Natural killer cell (primary cell): Measurements from ENCODE around the gene LAMA1. TPM values are rescaled to one million over a fixed set of nuclear protein-coding genes. Genes with fewer than 3 reads are reported as not detected.

Experiments used
- ATAC-seq, 3 donors: fragments of 150-1000 bp in 2 of 3; fragments of 200-7000 bp in 1 of 3; cut with Tn5 transposase; 1 replicate in 1 of 3; 2 replicates in 2 of 3; pipeline ENCODE4 v1.10.0; 2021; ENCODE audit warnings: mild to moderate bottlenecking in 2 of 3, moderate library complexity in 2 of 3
- DNase-seq, 2 donors: peaks; one replicate each; pipeline versions ENCODE4 v3.0.0 to v3.0.0-alpha.2; 2013 to 2021; ENCODE audit warnings: mixed read lengths in 1 of 2
- H3K27ac ChIP-seq: one replicate; pipeline ENCODE4 v1.5.1; 2013; ENCODE audit warnings: mild to moderate bottlenecking, low read length
- H3K27me3 ChIP-seq: one replicate; pipeline ENCODE4 v1.6.1; 2013; ENCODE audit warnings: low read length; ENCODE audit not compliant: control insufficient read depth, insufficient read depth
- H3K36me3 ChIP-seq: one replicate; pipeline ENCODE4 v1.6.1; 2013; ENCODE audit warnings: low read length; ENCODE audit not compliant: control insufficient read depth, insufficient read depth
- H3K4me1 ChIP-seq: one replicate; pipeline ENCODE4 v1.6.1; 2013; ENCODE audit warnings: low read length; ENCODE audit not compliant: control insufficient read depth, insufficient read depth
- H3K4me3 ChIP-seq: one replicate; pipeline ENCODE4 v1.5.1; 2013; ENCODE audit warnings: low read length
- H3K9me3 ChIP-seq: one replicate; pipeline ENCODE4 v1.6.1; 2013; ENCODE audit warnings: low read length; ENCODE audit not compliant: control insufficient read depth, insufficient read depth
- H3K27ac Mint-ChIP-seq, 2 donors: one replicate each; pipeline ENCODE4 v1.8.0; 2022; ENCODE audit warnings: mild to moderate bottlenecking in 2 of 2, mixed read lengths in 2 of 2, moderate library complexity in 1 of 2
- H3K27me3 Mint-ChIP-seq, 2 donors: one replicate each; pipeline ENCODE4 v1.8.0; 2022; ENCODE audit warnings: low read depth in 2 of 2, mixed read lengths in 2 of 2
- H3K36me3 Mint-ChIP-seq: one replicate; pipeline ENCODE4 v1.8.0; 2022; ENCODE audit warnings: mixed read lengths
- H3K4me1 Mint-ChIP-seq, 2 donors: one replicate each; pipeline ENCODE4 v1.8.0; 2022; ENCODE audit warnings: mixed read lengths in 2 of 2
- H3K4me3 Mint-ChIP-seq: one replicate; pipeline ENCODE4 v1.8.0; 2022; ENCODE audit warnings: mild to moderate bottlenecking, moderate library complexity, mixed read lengths
- H3K9me3 Mint-ChIP-seq, 2 donors: one replicate each; pipeline ENCODE4 v1.8.0; 2022; ENCODE audit warnings: mixed read lengths in 2 of 2
- CTCF ChIP-seq: fragments of 200-600 bp; IDR thresholded peaks from one replicate; pipeline ENCODE4 v1.8.0; 2022; ENCODE audit warnings: antibody characterized with exemption
- WGBS: methylation state at CpG from one replicate; pipeline ENCODE4 v1.1.7; 2013; ENCODE audit warnings: missing lambda C conversion rate; ENCODE audit not compliant: insufficient coverage; 5-methylcytosine and 5-hydroxymethylcytosine counted together
- intact Hi-C: fragments of 100-400 bp; cut with micrococcal nuclease; formaldehyde crosslinking; loops from one replicate; pipeline ENCODE4 v1.14.2; 2022
- total RNA-seq, 4 donors: library from RNA; stranded (reverse); fragments of 120-200 nt in 1 of 4; gene quantifications; one replicate each; pipeline versions ENCODE4 v1.2.3 to v1.2.4, GENCODE V29; 2013 to 2022

LAMA1 gene
- total RNA-seq, 3 donors from 2014 or later (not counting 1 experiment from before 2014, with no cell fraction given) = not detected

GRCh38 chr18:7070466-7070865, 47.1 kb downstream of the LAMA1 start:
- Histone ChIP-seq H3K4me3 (no peak overlapping the region), H3K27ac (no peak overlapping the region), H3K4me1 (no peaks in the 10 kb centered on the region), H3K27me3 (no peaks in the 10 kb centered on the region), H3K36me3 (no peaks in the 10 kb centered on the region), H3K9me3 (no peaks in the 10 kb centered on the region)
- Mint-ChIP-seq H3K4me1 (no peaks in the 10 kb centered on the region), H3K9me3 (peaks cover 0 to 2% of the 10 kb centered on the region in 2 donors), H3K36me3 (no peaks in the 10 kb centered on the region), H3K4me3 (no peak overlapping the region), H3K27me3 (no peaks in the 10 kb centered on the region), H3K27ac (no peak overlapping the region)
- intact Hi-C loops = no loop called here
- TF ChIP-seq CTCF = no peak
- WGBS = no CpG with 5 or more reads among the region's 2 CpGs
- no peak for DNase-seq
- no peak for ATAC-seq

- Histone ChIP-seq H3K4me3 (no peak overlapping the region), H3K4me1 (no peaks in the 10 kb centered on the region), H3K36me3 (no peaks in the 10 kb centered on the region), H3K27me3 (no peaks in the 10 kb centered on the region), H3K27ac (no peak overlapping the region), H3K9me3 (no peaks in the 10 kb centered on the region)
- no peak overlapping the region for H3K4me3 Mint-ChIP-seq
- H3K27ac Mint-ChIP-seq = no peak overlapping the region
- no peak for DNase-seq
- no peaks in the 10 kb centered on the region for H3K27me3 Mint-ChIP-seq
- H3K4me1 Mint-ChIP-seq = no peaks in the 10 kb centered on the region
- TF ChIP-seq CTCF = no peak
- 87% methylated on average over 8 of the region's 9 CpGs for WGBS
- intact Hi-C loops = no loop called here
- ATAC-seq = no peak
- H3K36me3 Mint-ChIP-seq = no peaks in the 10 kb centered on the region
- H3K9me3 Mint-ChIP-seq = peaks cover 0 to 2% of the 10 kb centered on the region in 2 donors
These were observed 48.6 kb downstream of the LAMA1 start for GRCh38 chr18:7068871-7069590.

GRCh38 chr18:7066965-7067555, 50.5 kb downstream of the LAMA1 start:
- TF ChIP-seq CTCF = no peak
- intact Hi-C loops = no loop called here

More at GRCh38 chr18:7066965-7067555, 50.5 kb downstream of the LAMA1 start:
- H3K36me3 ChIP-seq = no peaks in the 10 kb centered on the region
- H3K9me3 Mint-ChIP-seq = peaks cover 0 to 2% of the 10 kb centered on the region in 2 donors
- 91% methylated on average over 4 of the region's 4 CpGs for WGBS
- H3K4me3 Mint-ChIP-seq = no peak overlapping the region
- no peaks in the 10 kb centered on the region for H3K27me3 Mint-ChIP-seq
- H3K36me3 Mint-ChIP-seq = no peaks in the 10 kb centered on the region
- ATAC-seq (no peak), DNase-seq (no peak)
- no peak overlapping the region for H3K4me3 ChIP-seq
- H3K27me3 ChIP-seq = no peaks in the 10 kb centered on the region
- H3K27ac ChIP-seq = no peak overlapping the region
- H3K4me1 ChIP-seq = no peaks in the 10 kb centered on the region
- no peaks in the 10 kb centered on the region for H3K9me3 ChIP-seq
- no peaks in the 10 kb centered on the region for H3K4me1 Mint-ChIP-seq
- H3K27ac Mint-ChIP-seq = no peak overlapping the region
